ENCODE results near the gene PACSIN2.

PACSIN2 gene

GRCh38 chr22:42877158-42877557 lies 137.8 kb downstream of the PACSIN2 start:
- Histone ChIP-seq H3K4me3 (ENCODE audit: low read depth in 1 of 2, low read length in 2 of 2) (no peak overlapping the region), H3K9me3 (ENCODE audit: control insufficient read depth in 1 of 2, low read length in 2 of 2) (no peaks in the 10 kb centered on the region), H3K36me3 (ENCODE audit: control insufficient read depth in 1 of 2, insufficient read depth in 2 of 2, low read length in 2 of 2) (peaks cover 65 to 94% of the 10 kb centered on the region in 2 donors), H3K4me1 (ENCODE audit: control insufficient read depth in 1 of 2, insufficient read depth in 2 of 2, low read length in 2 of 2) (no peaks in the 10 kb centered on the region), H3K27me3 (ENCODE audit: low read depth, low read length) (no peaks in the 10 kb centered on the region), H3K27ac (ENCODE audit: low read length) (no peak overlapping the region)

DNA sequence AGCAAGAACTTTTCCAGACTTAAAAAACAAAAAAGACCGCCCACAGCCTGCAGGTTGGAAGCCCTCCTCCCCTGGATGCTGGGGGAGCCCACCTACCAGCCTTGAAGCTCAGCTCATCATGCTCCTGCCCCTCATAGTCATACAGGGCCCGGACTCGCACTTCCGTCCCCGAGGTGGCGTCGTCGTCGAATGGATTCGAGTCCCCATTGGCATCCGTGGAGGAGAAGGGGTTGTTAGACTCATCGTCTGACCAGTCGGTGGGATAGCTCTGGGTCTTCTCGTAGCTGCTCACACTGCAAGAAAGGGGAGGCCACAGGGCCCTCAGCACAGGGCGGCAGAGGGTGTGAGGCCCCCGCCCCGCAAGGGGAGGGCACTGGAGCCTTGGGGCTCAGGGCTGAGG lies 138.9 kb downstream of the PACSIN2 start:
- no peaks in the 10 kb centered on the region for H3K27me3 ChIP-seq (ENCODE audit: low read depth, low read length)
- no peak overlapping the region for H3K27ac ChIP-seq (ENCODE audit: low read length)
- H3K36me3 ChIP-seq (ENCODE audit: control insufficient read depth in 1 of 2, insufficient read depth in 2 of 2, low read length in 2 of 2) = peaks cover 56 to 94% of the 10 kb centered on the region in 2 donors
- no peaks in the 10 kb centered on the region for H3K4me1 ChIP-seq (ENCODE audit: control insufficient read depth in 1 of 2, insufficient read depth in 2 of 2, low read length in 2 of 2)
- no peaks in the 10 kb centered on the region for H3K9me3 ChIP-seq (ENCODE audit: control insufficient read depth in 1 of 2, low read length in 2 of 2)
- no peak overlapping the region for H3K4me3 ChIP-seq (ENCODE audit: low read depth in 1 of 2, low read length in 2 of 2)

DNA sequence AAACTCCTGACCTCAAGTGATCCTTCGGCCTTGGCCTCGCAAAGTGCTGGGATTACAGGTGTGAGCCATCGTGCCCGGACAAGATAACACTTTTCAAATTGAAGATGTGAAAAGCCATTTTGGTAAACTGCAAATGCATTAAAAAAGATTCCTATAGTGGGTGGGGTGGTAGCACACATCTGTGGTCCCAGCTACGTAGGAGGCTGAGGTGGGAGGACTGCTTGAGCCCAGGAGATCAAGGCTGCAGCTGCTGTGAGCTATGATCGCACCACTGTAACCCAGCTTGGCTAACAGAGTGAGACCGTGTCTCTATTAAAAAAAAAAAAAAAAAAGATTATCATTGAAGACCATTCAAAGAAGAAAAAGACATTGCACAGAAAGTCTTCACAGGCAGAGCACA lies 140.9 kb downstream of the PACSIN2 start:
- H3K4me1 ChIP-seq (ENCODE audit: control insufficient read depth in 1 of 2, insufficient read depth in 2 of 2, low read length in 2 of 2) = peaks cover 0 to 2% of the 10 kb centered on the region in 2 donors
- peaks cover 47 to 80% of the 10 kb centered on the region in 2 donors for H3K36me3 ChIP-seq (ENCODE audit: control insufficient read depth in 1 of 2, insufficient read depth in 2 of 2, low read length in 2 of 2)
- no peaks in the 10 kb centered on the region for H3K27me3 ChIP-seq (ENCODE audit: low read depth, low read length)
- H3K27ac ChIP-seq (ENCODE audit: low read length) = no peak overlapping the region
- no peak overlapping the region for H3K4me3 ChIP-seq (ENCODE audit: low read depth in 1 of 2, low read length in 2 of 2)
- no peaks in the 10 kb centered on the region for H3K9me3 ChIP-seq (ENCODE audit: control insufficient read depth in 1 of 2, low read length in 2 of 2)

GRCh38 chr22:42873356-42873755 lies 141.6 kb downstream of the PACSIN2 start:
- Histone ChIP-seq H3K4me1 (ENCODE audit: control insufficient read depth in 1 of 2, insufficient read depth in 2 of 2, low read length in 2 of 2) (peaks cover 0 to 8% of the 10 kb centered on the region in 2 donors), H3K27me3 (ENCODE audit: low read depth, low read length) (no peaks in the 10 kb centered on the region), H3K27ac (ENCODE audit: low read length) (no peak overlapping the region), H3K4me3 (ENCODE audit: low read depth in 1 of 2, low read length in 2 of 2) (no peak overlapping the region), H3K36me3 (ENCODE audit: control insufficient read depth in 1 of 2, insufficient read depth in 2 of 2, low read length in 2 of 2) (peaks cover 44 to 73% of the 10 kb centered on the region in 2 donors), H3K9me3 (ENCODE audit: control insufficient read depth in 1 of 2, low read length in 2 of 2) (no peaks in the 10 kb centered on the region)

GRCh38 chr22:42872821-42873220 lies 142.1 kb downstream of the PACSIN2 start:
- H3K36me3 ChIP-seq (ENCODE audit: control insufficient read depth in 1 of 2, insufficient read depth in 2 of 2, low read length in 2 of 2) = peaks cover 39 to 68% of the 10 kb centered on the region in 2 donors
- H3K4me3 ChIP-seq (ENCODE audit: low read depth in 1 of 2, low read length in 2 of 2) = no peak overlapping the region

DNA sequence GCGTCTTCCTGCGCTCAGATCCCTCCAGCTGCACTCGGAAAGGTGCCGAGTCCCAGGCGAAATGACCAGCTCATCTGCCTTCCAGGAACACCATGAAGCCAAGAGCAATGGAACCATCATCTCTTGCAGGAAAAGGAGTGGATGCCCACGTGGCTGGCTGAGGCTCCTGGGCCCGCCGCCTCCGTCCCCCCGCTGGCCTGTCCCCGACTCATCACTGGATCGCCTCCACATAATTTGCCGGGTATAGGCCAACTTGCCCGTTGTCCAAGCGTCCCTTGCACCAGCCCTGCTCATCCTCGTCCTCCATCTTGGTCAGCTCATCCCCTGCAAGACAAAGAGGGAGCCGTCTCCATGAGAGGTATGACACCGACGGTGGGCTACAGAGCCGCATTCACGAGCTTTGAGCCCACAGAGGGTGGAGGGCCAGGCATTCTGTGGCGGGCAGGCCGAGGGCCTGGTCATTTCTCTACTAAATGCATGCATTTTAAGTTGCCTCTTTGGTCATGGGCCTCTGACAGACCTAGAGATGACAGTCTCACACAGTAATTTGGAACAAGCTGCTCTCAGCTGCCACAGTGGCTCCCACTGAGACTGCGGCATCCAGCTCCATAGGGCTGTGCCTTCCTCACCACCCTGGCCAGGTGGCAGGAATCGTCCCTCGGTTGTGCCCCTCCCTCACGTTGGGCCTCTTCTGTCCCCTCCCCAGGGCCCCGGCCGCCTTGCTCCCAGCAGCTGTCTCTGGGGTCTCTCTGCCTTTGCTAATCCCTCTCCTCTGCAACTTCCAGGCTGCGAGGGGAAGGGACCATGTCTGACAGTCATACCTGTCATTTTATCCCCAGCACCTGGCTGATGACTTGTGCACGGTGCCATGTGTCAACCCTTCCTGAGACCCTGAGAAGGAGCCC lies 143.6 kb downstream of the PACSIN2 start:
- Histone ChIP-seq H3K9me3 (ENCODE audit: control insufficient read depth in 1 of 2, low read length in 2 of 2) (no peaks in the 10 kb centered on the region), H3K36me3 (ENCODE audit: control insufficient read depth in 1 of 2, insufficient read depth in 2 of 2, low read length in 2 of 2) (peaks cover 29 to 54% of the 10 kb centered on the region in 2 donors), H3K27me3 (ENCODE audit: low read depth, low read length) (no peaks in the 10 kb centered on the region), H3K4me1 (ENCODE audit: control insufficient read depth in 1 of 2, insufficient read depth in 2 of 2, low read length in 2 of 2) (peaks cover 0 to 12% of the 10 kb centered on the region in 2 donors), H3K4me3 (ENCODE audit: low read depth in 1 of 2, low read length in 2 of 2) (no peak overlapping the region), H3K27ac (ENCODE audit: low read length) (no peak overlapping the region)

More at GRCh38 chr22:42872821-42873220, 142.1 kb downstream of the PACSIN2 start:
- Histone ChIP-seq H3K9me3 (ENCODE audit: control insufficient read depth in 1 of 2, low read length in 2 of 2) (no peaks in the 10 kb centered on the region), H3K27me3 (ENCODE audit: low read depth, low read length) (no peaks in the 10 kb centered on the region), H3K4me1 (ENCODE audit: control insufficient read depth in 1 of 2, insufficient read depth in 2 of 2, low read length in 2 of 2) (peaks cover 0 to 12% of the 10 kb centered on the region in 2 donors), H3K27ac (ENCODE audit: low read length) (no peak overlapping the region)

DNA sequence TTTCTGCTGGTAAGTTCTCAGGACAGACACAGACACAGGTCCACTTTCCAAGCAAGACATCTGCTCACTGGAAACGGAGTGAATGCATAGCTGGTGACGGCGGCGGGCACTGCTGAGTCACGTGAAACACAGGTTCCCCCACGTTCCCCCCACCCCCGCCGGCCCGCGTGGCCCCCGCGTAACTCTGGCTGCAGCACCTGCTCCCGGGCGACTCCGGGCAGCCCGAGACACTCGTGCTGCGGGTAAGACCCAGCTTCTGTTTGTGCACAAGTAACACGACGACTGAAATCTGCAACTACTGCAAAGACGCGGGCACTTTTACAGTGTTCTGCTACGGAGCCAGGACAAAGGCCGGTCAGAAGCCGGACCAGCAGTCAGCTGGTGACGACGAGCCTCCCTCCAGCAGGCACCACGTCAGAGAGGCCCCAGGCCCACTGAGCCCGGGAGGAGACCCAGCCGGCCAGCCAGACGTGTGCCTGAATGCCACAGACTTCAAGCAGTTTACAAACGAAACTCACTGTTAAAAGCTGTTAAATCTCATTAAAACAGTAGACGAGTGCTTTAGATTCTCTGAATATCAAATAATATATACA lies 145.0 kb downstream of the PACSIN2 start:
- H3K4me3 ChIP-seq (ENCODE audit: low read depth in 1 of 2, low read length in 2 of 2) = no peak overlapping the region
- peaks cover 24 to 42% of the 10 kb centered on the region in 2 donors for H3K36me3 ChIP-seq (ENCODE audit: control insufficient read depth in 1 of 2, insufficient read depth in 2 of 2, low read length in 2 of 2)
- peaks cover 0 to 12% of the 10 kb centered on the region in 2 donors for H3K4me1 ChIP-seq (ENCODE audit: control insufficient read depth in 1 of 2, insufficient read depth in 2 of 2, low read length in 2 of 2)
- no peak overlapping the region for H3K27ac ChIP-seq (ENCODE audit: low read length)
- H3K27me3 ChIP-seq (ENCODE audit: low read depth, low read length) = no peaks in the 10 kb centered on the region
- no peaks in the 10 kb centered on the region for H3K9me3 ChIP-seq (ENCODE audit: control insufficient read depth in 1 of 2, low read length in 2 of 2)

DNA sequence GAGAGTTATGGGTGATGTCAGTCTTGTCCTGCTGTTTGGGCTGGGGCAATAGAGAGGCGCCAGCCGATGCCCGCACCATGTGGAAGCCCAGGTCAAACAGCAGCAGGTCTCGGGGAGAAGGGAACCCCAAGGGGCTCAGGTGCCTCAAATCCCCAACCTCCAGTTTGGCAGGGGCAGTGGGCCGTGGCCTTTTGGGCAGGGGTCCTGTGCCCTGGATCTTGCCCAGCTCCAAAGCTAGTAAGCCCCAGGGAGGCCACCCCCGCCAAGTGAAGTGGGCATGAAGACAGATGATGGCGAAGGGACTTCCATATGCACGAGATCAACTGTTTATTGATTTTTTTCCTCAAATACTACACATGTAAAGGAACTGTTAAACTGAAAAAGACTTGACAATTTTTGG lies 145.5 kb downstream of the PACSIN2 start:
- Histone ChIP-seq H3K36me3 (ENCODE audit: control insufficient read depth in 1 of 2, insufficient read depth in 2 of 2, low read length in 2 of 2) (peaks cover 24 to 39% of the 10 kb centered on the region in 2 donors), H3K27me3 (ENCODE audit: low read depth, low read length) (no peaks in the 10 kb centered on the region), H3K27ac (ENCODE audit: low read length) (no peak overlapping the region), H3K9me3 (ENCODE audit: control insufficient read depth in 1 of 2, low read length in 2 of 2) (no peaks in the 10 kb centered on the region), H3K4me3 (ENCODE audit: low read depth in 1 of 2, low read length in 2 of 2) (no peak overlapping the region), H3K4me1 (ENCODE audit: control insufficient read depth in 1 of 2, insufficient read depth in 2 of 2, low read length in 2 of 2) (peaks cover 0 to 12% of the 10 kb centered on the region in 2 donors)

GRCh38 chr22:42868751-42869251 lies 146.1 kb downstream of the PACSIN2 start:
- Histone ChIP-seq H3K4me3 (ENCODE audit: low read depth in 1 of 2, low read length in 2 of 2) (no peak overlapping the region), H3K4me1 (ENCODE audit: control insufficient read depth in 1 of 2, insufficient read depth in 2 of 2, low read length in 2 of 2) (peaks cover 0 to 12% of the 10 kb centered on the region in 2 donors), H3K9me3 (ENCODE audit: control insufficient read depth in 1 of 2, low read length in 2 of 2) (no peaks in the 10 kb centered on the region), H3K27ac (ENCODE audit: low read length) (no peak overlapping the region), H3K27me3 (ENCODE audit: low read depth, low read length) (no peaks in the 10 kb centered on the region), H3K36me3 (ENCODE audit: control insufficient read depth in 1 of 2, insufficient read depth in 2 of 2, low read length in 2 of 2) (peaks cover 24 to 32% of the 10 kb centered on the region in 2 donors)

GRCh38 chr22:42866100-42866499 lies 148.8 kb downstream of the PACSIN2 start:
- Histone ChIP-seq H3K27ac (ENCODE audit: low read length) (no peak overlapping the region), H3K9me3 (ENCODE audit: control insufficient read depth in 1 of 2, low read length in 2 of 2) (no peaks in the 10 kb centered on the region), H3K4me1 (ENCODE audit: control insufficient read depth in 1 of 2, insufficient read depth in 2 of 2, low read length in 2 of 2) (peaks cover 0 to 12% of the 10 kb centered on the region in 2 donors), H3K4me3 (ENCODE audit: low read depth in 1 of 2, low read length in 2 of 2) (no peak overlapping the region), H3K36me3 (ENCODE audit: control insufficient read depth in 1 of 2, insufficient read depth in 2 of 2, low read length in 2 of 2) (peaks cover 7 to 9% of the 10 kb centered on the region in 2 donors), H3K27me3 (ENCODE audit: low read depth, low read length) (no peaks in the 10 kb centered on the region)

DNA sequence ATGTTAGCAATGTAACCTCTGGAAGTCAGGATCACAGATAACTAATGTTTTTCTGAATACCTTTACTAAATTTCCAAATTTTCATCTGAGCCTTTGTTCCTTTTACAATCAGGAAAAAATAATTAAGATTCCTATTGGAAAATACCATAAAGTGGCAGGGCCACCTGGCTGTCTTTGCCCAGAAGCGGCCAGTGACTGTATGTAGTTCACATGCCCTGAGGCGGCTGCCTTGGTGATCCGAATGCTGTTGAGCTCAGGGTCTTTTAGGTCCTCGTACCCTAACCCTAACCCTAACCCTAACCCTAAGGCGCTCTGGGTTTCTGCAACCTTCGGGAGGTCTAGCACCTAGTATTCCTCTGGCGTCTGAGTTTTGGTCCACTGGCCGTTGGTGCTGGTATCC lies 149.4 kb downstream of the PACSIN2 start:
- Histone ChIP-seq H3K27me3 (ENCODE audit: low read depth, low read length) (no peaks in the 10 kb centered on the region), H3K27ac (ENCODE audit: low read length) (no peak overlapping the region), H3K9me3 (ENCODE audit: control insufficient read depth in 1 of 2, low read length in 2 of 2) (no peaks in the 10 kb centered on the region), H3K36me3 (ENCODE audit: control insufficient read depth in 1 of 2, insufficient read depth in 2 of 2, low read length in 2 of 2) (peaks cover 2 to 5% of the 10 kb centered on the region in 2 donors), H3K4me1 (ENCODE audit: control insufficient read depth in 1 of 2, insufficient read depth in 2 of 2, low read length in 2 of 2) (peaks cover 0 to 12% of the 10 kb centered on the region in 2 donors), H3K4me3 (ENCODE audit: low read depth in 1 of 2, low read length in 2 of 2) (no peak overlapping the region)
